ENCODE measurements around the gene MCEE. TPM values are rescaled to one million over a fixed set of nuclear protein-coding genes. Genes with fewer than 3 reads are reported as not detected.

Gene MCEE
- polyA plus RNA-seq, 2 of the 4 experiments (the other 2 are of a cell fraction): 10.3 to 17.7 TPM

- TF ChIP-seq FOSL2 (IDR thresholded peaks at IDR 0.05) (no peak), FOSL2 (CRISPR knock-in tag; IDR thresholded peaks at IDR 0.05) (peak; percentile 55)
These were observed 61.6 kb downstream of the MCEE start, which contains the start of gene NAGK (continued) for GRCh38 chr2:71068218-71069035.

GRCh38 chr2:71067567-71068217 is 62.3 kb downstream of the MCEE start:
- DNase-seq (ENCODE audit: low read depth in 1 of 2, low spot score in 1 of 2): no peak
- ChIA-PET POLR2A (interaction anchor here (0.6 to 2.5 kb wide), 26 partner anchors 8 to 299 kb away, joined by 3 to 35 read pairs (median 6); partner anchors contain the start of genes MCEE, MPHOSPH10, PAIP2B and ZNF638), CTCF (interaction anchor here (0.7 to 4.0 kb wide), 6 partner anchors 7 to 219 kb away, joined by 3 to 18 read pairs (median 4); no protein-coding TSS in a partner anchor)
- Histone ChIP-seq H3K4me1 (peaks cover 12% of the 10 kb centered on the region; the same call in 2 of the 3 replicates), H3K27ac (peak overlapping the region; percentile 86 to 92), H3K4me3 (peak overlapping the region; percentile 81), H3K4me2 (peak overlapping the region; percentile 94), H3K9me3 (no peaks in the 10 kb centered on the region)
- 26% methylated on average over 26 of the region's 26 CpGs for WGBS (ENCODE audit: missing lambda C conversion rate)
- peak; percentile 55 to 69 for ATAC-seq
- no peak for FAIRE-seq
- TF ChIP-seq GATA3 (IDR thresholded peaks at IDR 0.05; ENCODE audit: borderline replicate concordance) (no peak), HES2 (IDR thresholded peaks at IDR 0.05) (no peak), PBX3 (IDR thresholded peaks at IDR 0.05) (no peak), FOXS1 (CRISPR knock-in tag; IDR thresholded peaks at IDR 0.05) (no peak), JUN (IDR thresholded peaks at IDR 0.05) (no peak)

GRCh38 chr2:71066856-71067255 is 63.2 kb downstream of the MCEE start:
- Histone ChIP-seq H3K4me3 (no peak overlapping the region), H3K4me2 (no peak overlapping the region; the same call in 1 of the 3 replicates), H3K4me1 (peaks cover 12% of the 10 kb centered on the region; the same call in 2 of the 3 replicates), H3K27ac (no peak overlapping the region), H3K9me3 (no peaks in the 10 kb centered on the region)
- DNase-seq (ENCODE audit: low read depth in 1 of 2, low spot score in 1 of 2) (no peak), FAIRE-seq (no peak), ATAC-seq (no peak)
- 89% methylated on average over 3 of the region's 3 CpGs for WGBS (ENCODE audit: missing lambda C conversion rate)
- TF ChIP-seq EHF (CRISPR knock-in tag; IDR thresholded peaks at IDR 0.05): no peak
- no peak for TF ChIP-seq MAFK (IDR thresholded peaks at IDR 0.05; ENCODE audit: partially characterized antibody)
- TF ChIP-seq FOSB (CRISPR knock-in tag; IDR thresholded peaks at IDR 0.05): no peak
- no peak for TF ChIP-seq USF2 (IDR thresholded peaks at IDR 0.05)
- TF ChIP-seq EP300 (IDR thresholded peaks at IDR 0.05): no peak
- no peak for TF ChIP-seq ZFP36 (IDR thresholded peaks at IDR 0.05; ENCODE audit: borderline replicate concordance, partially characterized antibody)
- TF ChIP-seq SREBF2 (IDR thresholded peaks at IDR 0.05): no peak
- TF ChIP-seq TFCP2L1 (CRISPR knock-in tag; IDR thresholded peaks at IDR 0.05): no peak
- no peak for TF ChIP-seq RARB (CRISPR knock-in tag; IDR thresholded peaks at IDR 0.05)
- TF ChIP-seq BHLHE40 (IDR thresholded peaks at IDR 0.05; ENCODE audit: low read depth, low read length): no peak
- TF ChIP-seq E2F6 (IDR thresholded peaks at IDR 0.05; ENCODE audit: borderline replicate concordance, low read depth): no peak
- no peak for TF ChIP-seq HOXA7 (CRISPR knock-in tag; IDR thresholded peaks at IDR 0.05)
- no peak for TF ChIP-seq ATOH8 (CRISPR knock-in tag; IDR thresholded peaks at IDR 0.05; ENCODE audit: low read depth)
- TF ChIP-seq HES2 (IDR thresholded peaks at IDR 0.05): no peak
- ChIA-PET POLR2A (interaction anchor here (2.4 to 2.5 kb wide), 2 partner anchors 12 to 63 kb away, joined by 19 to 35 read pairs; partner anchors contain the start of genes MCEE and MPHOSPH10), CTCF (interaction anchor here (0.9 kb wide), 1 partner anchor 119 kb away, joined by 3 read pairs; no protein-coding TSS in a partner anchor)
